Adipose tissue (tissue), 3 donors: ENCODE measurements around the gene FAM32A. TPM values are rescaled to one million over a fixed set of nuclear protein-coding genes. Genes with fewer than 3 reads are reported as not detected.
A peak's percentile ranks its signal among the peaks of the same experiment; 100 is the strongest.

Experiments
- H3K27ac ChIP-seq: one replicate; pipeline ENCODE4 v1.5.1; 2013; ENCODE audit warnings: low read depth, low read length
- WGBS, 3 donors: extraction: QIAGEN DNeasy Blood & Tissue Kit; methylation state at CpG; one replicate each; pipeline ENCODE4 v1.1.7; 2013; 5-methylcytosine and 5-hydroxymethylcytosine counted together
- polyA plus RNA-seq, 3 donors: library from polyadenylated mRNA; stranded (reverse); fragments of 200-250 nt; gene quantifications; one replicate each; pipeline ENCODE4 v1.2.3, GENCODE V29; 2013
- donor health status: healthy with polysubstance abuse.
- donor health status: Bipolar disorder and iron deficiency.
- donor health status: healthy.

The FAM32A gene
- polyA plus RNA-seq = 100 to 1,000 TPM in 1 of 3 donors, 10 to 100 TPM in 2; 41.8 to 107 (median 73.4) TPM

DNA sequence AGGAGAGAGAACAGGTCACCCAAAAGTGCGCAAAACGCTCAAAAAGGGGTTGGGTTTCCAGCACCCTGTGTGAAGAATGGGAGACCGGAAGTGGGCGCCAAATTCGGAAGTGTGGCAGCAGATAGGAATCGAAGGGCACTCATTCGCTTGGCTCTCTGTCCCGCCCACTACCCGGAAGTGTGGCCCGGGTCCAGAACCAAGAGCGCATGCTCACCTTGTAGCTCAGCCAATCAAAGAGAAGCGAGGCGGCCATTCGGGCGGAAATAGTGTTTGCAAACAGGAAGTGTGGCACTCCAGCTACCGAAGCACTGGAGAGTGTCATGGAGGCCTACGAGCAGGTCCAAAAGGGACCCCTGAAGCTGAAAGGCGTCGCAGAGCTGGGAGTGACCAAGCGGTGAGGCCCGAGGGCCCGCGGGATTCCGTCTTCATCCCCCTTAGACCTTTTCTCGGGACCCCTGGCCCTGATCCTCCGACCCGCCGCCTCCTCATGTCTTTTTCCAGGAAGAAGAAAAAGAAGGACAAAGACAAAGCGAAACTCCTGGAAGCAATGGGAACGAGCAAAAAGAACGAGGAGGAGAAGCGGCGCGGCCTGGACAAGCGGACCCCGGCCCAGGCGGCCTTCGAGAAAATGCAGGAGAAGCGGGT lies at the start of gene FAM32A:
Gene FAM32A (plus strand): TSS at position 288 of the 645 bp plus-strand sequence. CDS start 33 bp downstream, at position 321.
- H3K27ac ChIP-seq = peak within 1 kb of the TSS; percentile 64
- WGBS, 3 donors = 0% methylated on average over 39 of the region's 39 CpGs

DNA sequence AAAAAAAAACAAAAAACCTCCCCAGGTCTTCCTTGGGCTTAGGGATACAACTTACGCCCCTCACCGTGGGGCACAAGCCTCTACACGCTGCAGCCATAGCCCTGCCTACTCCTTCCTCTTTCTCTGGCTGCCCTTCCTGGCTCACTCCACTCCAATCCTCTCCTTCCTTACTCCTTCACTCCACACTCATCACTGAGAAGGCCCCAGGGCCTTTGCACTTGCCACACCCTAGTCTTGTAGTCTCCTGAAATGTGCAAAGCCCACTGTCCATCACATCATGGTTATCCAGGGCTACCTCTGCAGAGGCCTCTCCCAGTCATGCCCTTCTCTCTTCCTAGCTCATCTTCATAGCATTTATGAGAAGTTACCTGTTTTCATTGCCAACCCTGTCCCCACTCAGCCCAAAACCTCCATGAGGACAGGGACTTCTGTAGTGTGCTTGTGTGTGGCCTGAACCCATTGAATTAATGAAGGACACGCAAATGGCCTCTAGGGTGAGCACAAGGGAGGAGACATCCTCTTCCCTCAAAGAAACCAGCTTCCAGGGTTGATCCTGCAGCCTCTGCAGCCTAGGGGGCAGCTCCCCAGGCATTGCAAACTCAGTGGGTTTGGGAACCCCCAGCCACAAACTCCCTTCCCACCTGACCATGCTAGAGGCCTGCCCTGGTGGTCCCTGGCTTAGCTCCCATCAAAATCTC lies 49.6 kb upstream of the FAM32A start:
- no peak overlapping the region for H3K27ac ChIP-seq
- 65 to 90% (median 76%) methylated on average over 4 of the region's 4 CpGs for WGBS, 3 donors

DNA sequence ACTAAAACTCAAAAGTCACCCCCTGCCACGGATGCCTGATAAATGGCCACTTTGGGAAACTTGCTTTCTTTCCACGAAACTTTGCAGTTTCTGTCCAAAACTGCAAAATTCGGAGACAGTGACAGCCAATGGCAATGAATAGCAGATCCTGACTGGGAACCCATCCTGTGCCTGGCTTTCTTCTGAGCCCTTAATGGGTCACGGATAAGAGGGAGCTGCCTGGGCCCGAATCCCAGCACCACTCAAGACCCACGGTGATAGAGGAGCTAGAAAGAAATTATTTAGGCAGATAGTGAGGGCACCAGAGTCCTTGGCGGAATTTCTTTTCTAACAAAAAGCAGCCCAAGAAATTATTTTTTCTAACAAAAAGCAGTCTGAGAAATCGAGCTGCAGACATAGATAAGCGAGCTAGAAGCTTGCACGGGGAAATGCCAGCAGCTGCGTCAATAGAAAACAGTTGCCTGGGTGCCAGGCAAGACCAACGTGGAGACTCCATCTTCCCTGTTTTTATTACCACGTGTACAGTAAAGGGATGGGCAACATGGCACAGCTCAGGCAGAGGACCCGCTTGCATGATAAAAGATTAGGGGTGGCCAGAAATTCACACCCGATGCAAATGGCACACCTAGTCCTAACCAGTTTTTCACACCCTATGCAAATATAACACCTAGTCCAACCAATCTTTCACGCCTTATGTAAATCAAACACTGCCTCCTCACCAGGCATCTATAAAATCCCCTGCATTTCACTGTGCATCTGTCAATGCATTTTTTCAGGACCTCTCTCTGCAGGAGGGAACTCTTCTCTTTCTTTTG lies 48.8 kb upstream of the FAM32A start:
- 35 to 53% (median 52%) methylated on average over 16 of the region's 16 CpGs for WGBS, 3 donors
- no peak overlapping the region for H3K27ac ChIP-seq

DNA sequence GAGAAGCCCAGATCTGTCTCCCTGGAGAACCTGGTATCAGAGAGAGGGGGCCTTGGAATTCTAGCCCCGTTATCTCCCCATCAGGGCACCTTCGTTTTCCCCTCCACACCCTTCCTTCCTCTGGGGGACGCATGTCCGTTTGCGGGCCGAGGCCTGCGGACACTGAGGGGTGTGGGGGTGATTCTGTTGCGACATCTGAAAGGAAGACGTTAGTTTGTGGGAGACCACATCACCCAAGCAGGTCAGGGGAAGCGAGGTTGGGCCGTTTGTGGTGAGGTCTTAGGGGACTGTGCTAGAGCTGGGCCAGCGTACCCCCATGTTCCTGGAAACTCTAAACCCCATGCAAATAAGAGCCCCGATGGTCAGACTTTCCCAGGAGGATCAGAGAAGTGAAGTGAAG lies 45.5 kb upstream of the FAM32A start:
- WGBS, 3 donors = 35 to 73% (median 41%) methylated on average over 13 of the region's 13 CpGs
- no peak overlapping the region for H3K27ac ChIP-seq

- 37 to 79% (median 46%) methylated on average over 4 of the region's 4 CpGs for WGBS, 3 donors
- H3K27ac ChIP-seq = no peak overlapping the region
Measured at GRCh38 chr19:16141043-16141442, 44.2 kb upstream of the FAM32A start.

GRCh38 chr19:16142032-16142580 lies 43.1 kb upstream of the FAM32A start:
- no peak overlapping the region for H3K27ac ChIP-seq
- WGBS, 3 donors = 68 to 94% (median 69%) methylated on average over 9 of the region's 9 CpGs

DNA sequence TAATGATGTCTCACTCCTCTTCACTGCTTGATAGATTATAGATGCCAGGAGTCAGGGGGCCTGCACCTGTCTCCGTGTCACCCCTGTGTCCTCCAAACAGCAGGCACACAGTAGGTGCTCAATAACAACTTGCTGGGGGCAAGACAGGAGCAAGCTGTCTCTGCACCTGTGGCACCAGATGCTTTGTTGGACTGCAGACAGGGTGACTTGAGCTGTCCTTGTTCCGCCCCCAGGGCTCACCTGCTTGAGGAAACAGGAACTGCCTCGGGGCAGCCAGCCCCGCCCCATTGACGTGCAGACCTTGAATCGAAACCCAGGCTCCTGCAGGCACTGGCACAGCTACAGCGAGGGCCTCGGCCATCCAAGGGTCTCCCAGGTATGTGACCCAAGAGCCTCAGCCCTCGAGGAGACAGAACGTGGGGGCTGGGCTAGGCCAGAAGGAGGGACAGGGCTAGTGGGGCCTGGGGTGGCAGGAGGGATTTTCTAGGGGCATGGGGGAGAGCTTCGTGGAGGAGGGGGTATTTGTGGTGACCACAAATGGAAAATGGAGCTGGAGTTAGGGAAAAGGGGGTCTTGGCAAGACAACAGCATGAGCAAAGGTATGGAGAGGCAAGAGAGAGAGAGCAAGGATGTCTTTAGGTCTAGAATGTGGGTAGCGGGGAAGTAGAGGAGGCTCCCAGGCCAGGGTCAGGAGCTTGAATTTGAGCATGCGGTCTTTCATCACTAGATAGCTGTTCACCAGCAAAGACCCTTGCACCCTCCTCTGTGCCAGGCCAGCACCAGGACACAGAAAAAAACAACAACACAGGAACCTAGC lies 41.6 kb upstream of the FAM32A start, which contains the start of gene HSH2D:
Gene HSH2D (plus strand): TSS at position 287 of the 817 bp plus-strand sequence. CDS start 5,066 bp downstream, outside the sequence.
- WGBS, 3 donors = 22 to 31% (median 23%) methylated on average over 13 of the region's 13 CpGs
- no peak within 1 kb of the TSS for H3K27ac ChIP-seq

DNA sequence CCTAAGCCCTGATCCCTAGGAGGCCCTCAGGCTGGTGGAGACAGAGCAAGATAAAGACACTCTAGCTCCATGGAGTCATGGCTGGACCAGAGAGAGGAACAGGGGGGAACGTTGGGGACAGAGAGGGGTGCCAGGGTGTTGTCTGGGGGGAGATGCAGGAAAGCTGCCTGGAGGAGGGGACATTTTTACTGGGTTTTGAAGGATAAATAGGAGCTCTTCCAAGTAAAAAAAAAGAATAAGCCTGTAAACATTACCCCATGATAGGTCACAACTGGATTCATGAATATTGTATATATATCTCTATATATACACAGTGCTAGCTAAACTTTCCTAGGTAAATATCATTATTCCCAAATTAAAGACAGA lies 41.0 kb upstream of the FAM32A start:
- no peak overlapping the region for H3K27ac ChIP-seq
- 47 to 67% (median 47%) methylated on average over 1 of the region's 1 CpG for WGBS, 3 donors

- no peak overlapping the region for H3K27ac ChIP-seq
- 58 to 84% (median 60%) methylated on average over 5 of the region's 5 CpGs for WGBS, 3 donors
Measured at GRCh38 chr19:16146112-16146511, 39.1 kb upstream of the FAM32A start.

GRCh38 chr19:16148443-16149229 lies 36.6 kb upstream of the FAM32A start:
- 54 to 67% (median 61%) methylated on average over 8 of the region's 8 CpGs for WGBS, 3 donors

GRCh38 chr19:16153582-16154336 lies 31.5 kb upstream of the FAM32A start:
- no peak overlapping the region for H3K27ac ChIP-seq
- WGBS, 3 donors = 73 to 85% (median 81%) methylated on average over 11 of the region's 11 CpGs

More at GRCh38 chr19:16148443-16149229, 36.6 kb upstream of the FAM32A start:
- no peak overlapping the region for H3K27ac ChIP-seq

DNA sequence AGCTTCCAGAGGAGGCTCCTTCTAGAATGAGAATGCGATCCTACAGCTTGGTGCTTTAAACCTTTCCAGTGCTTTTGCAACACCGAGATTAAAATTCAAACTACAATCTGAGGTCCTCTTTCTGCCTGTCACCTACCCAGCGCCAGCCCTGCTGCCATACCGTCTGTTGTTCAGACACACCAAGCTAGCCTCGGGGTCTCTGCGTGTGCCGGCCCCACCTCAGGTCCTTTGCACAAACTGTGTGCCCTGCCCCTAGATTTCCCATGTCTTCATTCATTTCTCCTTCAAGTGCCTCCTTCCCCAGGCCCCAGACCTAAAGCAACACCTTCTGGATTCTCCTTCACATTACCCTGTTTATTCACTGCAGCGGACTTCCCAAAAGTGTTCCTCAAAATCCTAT lies 30.7 kb upstream of the FAM32A start:
- WGBS, 3 donors = 91 to 97% (median 92%) methylated on average over 8 of the region's 8 CpGs
- no peak overlapping the region for H3K27ac ChIP-seq

- no peak overlapping the region for H3K27ac ChIP-seq
- WGBS, 3 donors = 83 to 100% (median 88%) methylated on average over 1 of the region's 1 CpG
Measured at GRCh38 chr19:16155128-16155527, 30.1 kb upstream of the FAM32A start.

DNA sequence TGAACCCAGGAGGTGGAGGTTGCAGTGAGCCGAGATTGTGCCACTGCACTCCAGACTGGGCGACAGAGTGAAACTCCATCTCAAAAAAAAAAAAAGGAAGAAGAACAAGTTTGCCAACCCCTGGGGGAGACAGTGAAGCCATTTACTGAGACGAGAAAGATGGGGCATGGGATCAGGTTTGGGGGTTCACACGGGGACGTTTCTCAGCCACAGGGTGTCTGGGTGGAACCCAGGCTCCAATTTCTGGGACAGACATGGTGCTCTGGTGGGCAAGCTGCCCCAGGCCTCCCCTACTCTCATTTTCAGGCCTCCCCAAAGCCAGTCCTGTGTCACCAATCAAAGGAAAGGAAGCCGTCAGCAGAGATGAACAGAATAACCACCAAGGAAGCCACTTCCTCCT lies 28.3 kb upstream of the FAM32A start:
- H3K27ac ChIP-seq = no peak overlapping the region
- whole genome bisulfite sequencing, 3 donors = 64 to 87% (median 68%) methylated on average over 6 of the region's 6 CpGs

- 84 to 89% (median 84%) methylated on average over 10 of the region's 10 CpGs for WGBS, 3 donors
- no peak overlapping the region for H3K27ac ChIP-seq
Measured at GRCh38 chr19:16157601-16158000, 27.6 kb upstream of the FAM32A start.

GRCh38 chr19:16159655-16160054 lies 25.6 kb upstream of the FAM32A start:
- H3K27ac ChIP-seq = no peak overlapping the region
- 86 to 91% (median 91%) methylated on average over 4 to 5 of the region's 5 CpGs for whole genome bisulfite sequencing, 3 donors
